Chondrocyte (in vitro differentiated cells): ENCODE results near the gene ZNF319. TPM values are rescaled to one million over a fixed set of nuclear protein-coding genes. Genes with fewer than 3 reads are reported as not detected.

Experiments used
- DNase-seq: peaks from one replicate; pipeline ENCODE4 v3.0.0; 2021; ENCODE audit warnings: mixed read lengths, low spot score
- H3K27ac Mint-ChIP-seq: one replicate; pipeline ENCODE4 v1.8.0; 2021; ENCODE audit warnings: mild to moderate bottlenecking, moderate library complexity, mixed read lengths; ENCODE audit not compliant: unreplicated experiment
- H3K27me3 Mint-ChIP-seq: 2 replicates; pipeline ENCODE4 v1.8.0; 2021; ENCODE audit warnings: low read depth, mixed read lengths
- H3K36me3 Mint-ChIP-seq: 2 replicates; pipeline ENCODE4 v1.8.0; 2021; ENCODE audit warnings: low read depth, mixed read lengths
- H3K4me1 Mint-ChIP-seq: 2 replicates; pipeline ENCODE4 v1.8.0; 2021; ENCODE audit warnings: low read depth, mild to moderate bottlenecking, mixed read lengths
- H3K4me3 Mint-ChIP-seq: one replicate; pipeline ENCODE4 v1.8.0; 2021; ENCODE audit warnings: mild to moderate bottlenecking, moderate library complexity, mixed read lengths; ENCODE audit not compliant: unreplicated experiment
- H3K9me3 Mint-ChIP-seq: 2 replicates; pipeline ENCODE4 v1.8.0; 2021; ENCODE audit warnings: low read depth, mixed read lengths
- total RNA-seq: library from RNA; stranded (reverse); gene quantifications from 3 replicates; pipeline ENCODE4 v1.2.1, GENCODE V29; 2021
- TF ChIP-seq, protein P1 (sequence below): fragments of 200-600 bp; sonication (generic); IDR thresholded peaks from 2 replicates; pipeline ENCODE4 v1.5.0; 2021; ENCODE audit warnings: antibody characterized with exemption, mild to moderate bottlenecking, moderate library complexity

The ZNF319 gene
- total RNA-seq, 1 donor from 2014 or later = 12.0 TPM

DNA sequence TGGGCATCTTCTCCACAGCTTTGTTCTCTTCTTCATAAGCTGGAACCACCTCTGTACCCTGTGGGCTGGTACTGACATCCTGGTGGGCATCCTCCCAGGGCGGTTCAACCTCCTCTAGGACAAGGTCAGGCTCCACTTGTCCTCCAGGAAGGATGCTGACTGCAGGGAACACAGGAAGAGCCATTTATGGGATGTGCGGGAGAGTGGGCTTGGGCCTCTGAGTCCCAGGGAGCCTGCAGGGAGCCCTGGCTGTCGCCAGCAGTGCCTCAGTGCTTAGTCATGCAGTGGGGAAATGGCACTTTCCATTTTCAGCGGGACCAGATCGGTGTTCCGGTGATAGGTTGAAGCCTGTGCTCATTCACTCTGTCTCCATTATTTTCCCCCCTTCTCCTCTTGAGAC is 50.1 kb downstream of the ZNF319 start:
- peaks cover 18% of the 10 kb centered on the region for H3K27me3 Mint-ChIP-seq
- H3K4me1 Mint-ChIP-seq = no peaks in the 10 kb centered on the region
- DNase-seq = peak; percentile 52
- H3K36me3 Mint-ChIP-seq = no peaks in the 10 kb centered on the region
- H3K27ac Mint-ChIP-seq = no peak overlapping the region
- H3K4me3 Mint-ChIP-seq = no peak overlapping the region
- TF ChIP-seq, protein P1, sequence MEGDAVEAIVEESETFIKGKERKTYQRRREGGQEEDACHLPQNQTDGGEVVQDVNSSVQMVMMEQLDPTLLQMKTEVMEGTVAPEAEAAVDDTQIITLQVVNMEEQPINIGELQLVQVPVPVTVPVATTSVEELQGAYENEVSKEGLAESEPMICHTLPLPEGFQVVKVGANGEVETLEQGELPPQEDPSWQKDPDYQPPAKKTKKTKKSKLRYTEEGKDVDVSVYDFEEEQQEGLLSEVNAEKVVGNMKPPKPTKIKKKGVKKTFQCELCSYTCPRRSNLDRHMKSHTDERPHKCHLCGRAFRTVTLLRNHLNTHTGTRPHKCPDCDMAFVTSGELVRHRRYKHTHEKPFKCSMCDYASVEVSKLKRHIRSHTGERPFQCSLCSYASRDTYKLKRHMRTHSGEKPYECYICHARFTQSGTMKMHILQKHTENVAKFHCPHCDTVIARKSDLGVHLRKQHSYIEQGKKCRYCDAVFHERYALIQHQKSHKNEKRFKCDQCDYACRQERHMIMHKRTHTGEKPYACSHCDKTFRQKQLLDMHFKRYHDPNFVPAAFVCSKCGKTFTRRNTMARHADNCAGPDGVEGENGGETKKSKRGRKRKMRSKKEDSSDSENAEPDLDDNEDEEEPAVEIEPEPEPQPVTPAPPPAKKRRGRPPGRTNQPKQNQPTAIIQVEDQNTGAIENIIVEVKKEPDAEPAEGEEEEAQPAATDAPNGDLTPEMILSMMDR = no peak
- no peaks in the 10 kb centered on the region for H3K9me3 Mint-ChIP-seq

DNA sequence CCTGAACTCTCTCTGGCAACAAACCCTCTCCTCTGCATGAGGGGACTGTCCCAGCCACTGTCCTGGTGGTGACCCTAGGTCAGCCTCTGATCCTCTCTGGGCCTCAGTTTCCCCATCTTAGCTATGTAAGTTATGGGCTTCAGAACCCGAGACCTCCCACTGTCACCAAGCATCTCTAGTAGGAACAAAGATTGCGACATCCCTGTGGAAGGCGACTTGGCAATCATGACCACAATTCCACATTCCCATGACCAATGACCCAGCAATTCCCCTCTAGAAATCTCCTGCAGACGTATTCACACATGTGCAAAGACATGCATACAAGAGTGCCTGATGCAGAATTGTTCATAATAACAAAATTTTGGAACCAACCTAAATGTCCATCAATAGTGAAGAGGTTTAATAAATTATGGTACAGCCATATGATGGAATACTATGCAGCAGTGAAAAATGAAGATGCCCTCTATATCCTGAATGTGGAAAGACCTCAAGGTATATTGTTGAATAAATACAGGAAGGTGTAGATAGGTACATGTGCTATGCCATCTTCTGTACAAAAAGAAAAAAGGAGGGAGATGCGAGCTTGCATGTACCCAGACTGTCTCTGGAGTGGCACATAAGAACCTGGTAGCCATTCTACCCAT is 50.8 kb downstream of the ZNF319 start:
- TF ChIP-seq, protein P1 = no peak

DNA sequence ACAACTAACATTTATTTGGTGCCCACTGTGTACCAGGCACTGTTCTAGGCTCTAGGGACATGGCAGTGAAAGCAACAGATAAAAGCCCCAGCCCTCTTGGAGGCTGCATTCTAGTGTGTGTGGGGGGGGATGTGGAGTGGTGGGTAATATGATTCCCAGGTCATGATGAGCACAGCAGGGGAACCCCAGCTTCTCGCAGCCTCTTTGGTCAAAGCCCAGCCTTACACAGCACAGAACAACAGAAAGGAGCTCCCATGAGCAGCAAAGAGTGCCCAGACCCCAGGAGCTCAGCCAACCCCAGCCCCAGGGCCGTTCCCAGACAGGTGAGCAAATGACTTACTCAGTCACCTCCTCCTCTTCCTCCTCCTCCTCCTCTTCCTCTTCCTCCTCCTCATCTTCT is 51.5 kb downstream of the ZNF319 start:
- no peak for DNase-seq
- H3K27ac Mint-ChIP-seq = no peak overlapping the region
- H3K4me3 Mint-ChIP-seq = no peak overlapping the region
- no peaks in the 10 kb centered on the region for H3K9me3 Mint-ChIP-seq
- no peaks in the 10 kb centered on the region for H3K4me1 Mint-ChIP-seq
- no peaks in the 10 kb centered on the region for H3K36me3 Mint-ChIP-seq
- H3K27me3 Mint-ChIP-seq = peaks cover 17% of the 10 kb centered on the region
- TF ChIP-seq, protein P1 = no peak

More for the DNA sequence above, 50.8 kb downstream of the ZNF319 start:
- H3K27ac Mint-ChIP-seq = no peak overlapping the region
- no peaks in the 10 kb centered on the region for H3K36me3 Mint-ChIP-seq
- no peak overlapping the region for H3K4me3 Mint-ChIP-seq
- H3K4me1 Mint-ChIP-seq = no peaks in the 10 kb centered on the region
- no peak for DNase-seq
- peaks cover 17% of the 10 kb centered on the region for H3K27me3 Mint-ChIP-seq
- no peaks in the 10 kb centered on the region for H3K9me3 Mint-ChIP-seq

DNA sequence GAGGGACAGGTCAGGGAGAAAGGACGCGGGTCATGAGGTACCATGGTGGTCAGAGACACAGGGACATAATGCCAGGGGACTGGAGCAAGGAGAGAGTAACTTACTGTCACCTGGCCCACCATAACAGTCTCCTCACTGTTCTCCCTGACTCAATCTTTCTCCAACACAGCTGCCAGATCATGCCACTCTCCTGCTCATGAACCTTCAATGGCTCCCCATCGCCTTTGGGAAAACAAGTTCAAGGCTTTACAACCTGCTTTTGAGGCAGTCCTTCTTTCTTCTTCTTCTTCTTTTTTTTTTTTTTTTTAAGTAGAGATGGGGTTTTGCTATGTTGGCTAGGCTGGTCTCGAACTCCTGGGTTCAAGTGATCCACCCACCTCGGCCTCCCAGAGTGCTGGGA is 52.4 kb downstream of the ZNF319 start:
- Mint-ChIP-seq H3K36me3 (no peaks in the 10 kb centered on the region), H3K27me3 (peaks cover 16% of the 10 kb centered on the region), H3K4me1 (no peaks in the 10 kb centered on the region), H3K27ac (no peak overlapping the region), H3K9me3 (no peaks in the 10 kb centered on the region), H3K4me3 (no peak overlapping the region)
- TF ChIP-seq, protein P1 = no peak
- no peak for DNase-seq

DNA sequence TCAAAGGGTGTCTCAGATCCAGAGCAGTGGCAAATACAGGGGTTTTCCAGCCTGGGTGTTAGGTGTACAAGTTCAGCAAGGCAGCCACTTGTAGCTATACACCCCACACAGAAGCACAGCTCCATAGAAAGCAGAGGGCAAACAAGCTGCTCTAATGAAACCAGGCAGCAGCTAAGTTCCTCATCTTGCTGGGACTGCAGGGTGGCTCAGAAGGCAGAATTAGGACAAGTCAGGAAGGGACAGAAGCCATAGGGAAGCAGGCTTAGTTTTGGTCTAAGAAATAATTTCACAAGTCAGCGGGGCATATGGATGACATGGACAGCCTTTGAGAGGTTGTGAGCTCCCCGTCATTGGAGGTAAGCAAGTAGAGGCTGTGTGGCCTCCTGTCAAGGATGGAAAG is 53.2 kb downstream of the ZNF319 start:
- H3K4me3 Mint-ChIP-seq = no peak overlapping the region
- no peaks in the 10 kb centered on the region for H3K4me1 Mint-ChIP-seq
- no peak overlapping the region for H3K27ac Mint-ChIP-seq
- no peak for DNase-seq
- TF ChIP-seq, protein P1 = no peak
- H3K36me3 Mint-ChIP-seq = no peaks in the 10 kb centered on the region
- H3K9me3 Mint-ChIP-seq = no peaks in the 10 kb centered on the region
- H3K27me3 Mint-ChIP-seq = peaks cover 18% of the 10 kb centered on the region
